PC-3 (cell line): ENCODE measurements around the gene ADRB2. TPM values are rescaled to one million over a fixed set of nuclear protein-coding genes. Genes with fewer than 3 reads are reported as not detected.
A peak's percentile ranks its signal among the peaks of the same experiment; 100 is the strongest.

Experiments used
- ATAC-seq: fragments of 200-7000 bp; cut with Tn5 transposase; 2 replicates; pipeline ENCODE4 v1.9.1; 2020; ENCODE audit warnings: mild to moderate bottlenecking, moderate library complexity
- BruUV-seq: library from RNA; stranded (reverse); fragments of 400-500 nt; replicated peaks from 2 replicates; lab custom pipeline; 2021; lab: Mats Ljungman, UMichigan
- CTCF ChIA-PET: fragments of 300-600 bp; sonication (Branson Sonifier 250); formaldehyde crosslinking; loops from one replicate; lab custom pipeline; 2022; ENCODE audit warnings: antibody characterized with exemption; lab: Charles Lee
- POLR2A ChIA-PET: fragments of 300-600 bp; sonication (Branson Sonifier 250); formaldehyde crosslinking; loops from one replicate; lab custom pipeline; 2022; ENCODE audit warnings: antibody characterized with exemption; ENCODE audit not compliant: unreplicated experiment; lab: Charles Lee
- DNase-seq: peaks from one replicate; pipeline ENCODE4 v3.0.0-alpha.2; 2015
- H2AFZ ChIP-seq: fragments of 300-600 bp; sonication (generic); 2 replicates; pipeline ENCODE4 v1.6.0; 2016; ENCODE audit warnings: antibody characterized with exemption, low read length
- H3F3A ChIP-seq: fragments of 300-600 bp; sonication (generic); one replicate; pipeline ENCODE4 v1.6.0; 2017; ENCODE audit warnings: antibody characterized with exemption, low read length, control low read depth, mild to moderate bottlenecking; ENCODE audit not compliant: unreplicated experiment
- H3K27ac ChIP-seq: fragments of 300-600 bp; sonication (generic); 2 replicates; pipeline ENCODE4 v1.5.1; 2016; ENCODE audit warnings: mild to moderate bottlenecking, low read length
- H3K27me3 ChIP-seq: fragments of 300-600 bp; sonication (generic); 2 replicates; pipeline ENCODE4 v1.6.1; 2016; ENCODE audit warnings: low read length, mixed read lengths
- H3K36me3 ChIP-seq: fragments of 300-600 bp; sonication (generic); 2 replicates; pipeline ENCODE4 v1.6.1; 2016; ENCODE audit warnings: low read depth, mixed run types, low read length, mixed read lengths
- H3K4me1 ChIP-seq: fragments of 300-600 bp; sonication (generic); 2 replicates; pipeline ENCODE4 v1.5.1; 2016; ENCODE audit warnings: low read length; ENCODE audit not compliant: insufficient read depth
- H3K4me2 ChIP-seq: fragments of 300-600 bp; sonication (generic); 2 replicates; pipeline ENCODE4 v1.6.0; 2016; ENCODE audit warnings: low read length
- H3K4me3 ChIP-seq: fragments of 300-600 bp; sonication (generic); 2 replicates; pipeline ENCODE4 v1.5.1; 2016; ENCODE audit warnings: mild to moderate bottlenecking, low read length, mixed read lengths
- H3K79me2 ChIP-seq: fragments of 300-600 bp; sonication (generic); 2 replicates; pipeline ENCODE4 v1.6.1; 2017; ENCODE audit warnings: low read length, mixed read lengths
- H3K9ac ChIP-seq: fragments of 300-600 bp; sonication (generic); 2 replicates; pipeline ENCODE4 v1.6.0; 2016; ENCODE audit warnings: mild to moderate bottlenecking, low read length
- H3K9me2 ChIP-seq: fragments of 300-600 bp; sonication (generic); replicated peaks from 2 replicates; pipeline ENCODE4 v1.6.1; 2016; ENCODE audit warnings: mixed run types, low read length, mixed read lengths
- H3K9me3 ChIP-seq: fragments of 300-600 bp; sonication (generic); 2 replicates; pipeline ENCODE4 v1.6.1; 2016; ENCODE audit warnings: low read length, mixed read lengths
- H4K20me1 ChIP-seq: fragments of 300-600 bp; sonication (generic); 2 replicates; pipeline ENCODE4 v1.6.1; 2016; ENCODE audit warnings: low read length, mixed read lengths
- EZH2 ChIP-seq: fragments of 300-600 bp; sonication (generic); IDR thresholded peaks from one replicate; pipeline ENCODE4 v1.6.1; 2017; ENCODE audit warnings: antibody characterized with exemption, mild to moderate bottlenecking, low read length; ENCODE audit not compliant: unreplicated experiment
- EZH2phosphoT487 ChIP-seq: fragments of 300-600 bp; sonication (generic); IDR thresholded peaks from 2 replicates; pipeline ENCODE4 v1.6.1; 2018; ENCODE audit warnings: mild to moderate bottlenecking, antibody characterized with exemption, low read length, borderline replicate concordance
- intact Hi-C: fragments of 100-400 bp; cut with micrococcal nuclease; formaldehyde crosslinking; loops from 2 replicates; pipeline ENCODE4 v1.9.0; 2023
- total RNA-seq: library from RNA; depleted of rRNA; stranded (reverse); fragments of >200 nt; gene quantifications from 2 replicates; pipeline ENCODE4 v1.2.3, GENCODE V29; 2014
- TF ChIP-seq, protein P1 (sequence below): fragments of 300-600 bp; sonication (generic); conservative IDR thresholded peaks from 2 replicates; pipeline ENCODE4 v1.5.1; 2017; ENCODE audit warnings: antibody characterized with exemption, low read depth, mild to moderate bottlenecking, low read length

Gene ADRB2
- total RNA-seq, 1 experiment from 2014 or later, result 41.1 TPM

GRCh38 chr5:148841519-148841918 is 15.1 kb downstream of the ADRB2 start:
- H3F3A ChIP-seq, result no peaks in the 10 kb centered on the region
- H2AFZ ChIP-seq, result no peak overlapping the region
- intact Hi-C loops, result no loop called here

GRCh38 chr5:148842161-148842560 is 15.8 kb downstream of the ADRB2 start:
- H2AFZ ChIP-seq, result no peak overlapping the region
- DNase-seq, result no peak
- no peak overlapping the region for H3K4me3 ChIP-seq
- no peak for ATAC-seq
- H3K4me1 ChIP-seq, result peaks cover 59% of the 10 kb centered on the region
- H4K20me1 ChIP-seq, result no peaks in the 10 kb centered on the region
- ChIA-PET CTCF (no interaction called here), POLR2A (interaction anchor here (0.6 to 0.7 kb wide), 2 partner anchors 16 to 176 kb away, joined by 3 to 4 read pairs; partner anchors contain the start of gene ADRB2)
- 0 out of 2 replicates have a peak, but pooled peaks cover 3% of the 10 kb centered on the region for H3K36me3 ChIP-seq
- no peak overlapping the region for H3K9ac ChIP-seq
- peaks cover 25% of the 10 kb centered on the region for H3K79me2 ChIP-seq
- TF ChIP-seq, protein P1, sequence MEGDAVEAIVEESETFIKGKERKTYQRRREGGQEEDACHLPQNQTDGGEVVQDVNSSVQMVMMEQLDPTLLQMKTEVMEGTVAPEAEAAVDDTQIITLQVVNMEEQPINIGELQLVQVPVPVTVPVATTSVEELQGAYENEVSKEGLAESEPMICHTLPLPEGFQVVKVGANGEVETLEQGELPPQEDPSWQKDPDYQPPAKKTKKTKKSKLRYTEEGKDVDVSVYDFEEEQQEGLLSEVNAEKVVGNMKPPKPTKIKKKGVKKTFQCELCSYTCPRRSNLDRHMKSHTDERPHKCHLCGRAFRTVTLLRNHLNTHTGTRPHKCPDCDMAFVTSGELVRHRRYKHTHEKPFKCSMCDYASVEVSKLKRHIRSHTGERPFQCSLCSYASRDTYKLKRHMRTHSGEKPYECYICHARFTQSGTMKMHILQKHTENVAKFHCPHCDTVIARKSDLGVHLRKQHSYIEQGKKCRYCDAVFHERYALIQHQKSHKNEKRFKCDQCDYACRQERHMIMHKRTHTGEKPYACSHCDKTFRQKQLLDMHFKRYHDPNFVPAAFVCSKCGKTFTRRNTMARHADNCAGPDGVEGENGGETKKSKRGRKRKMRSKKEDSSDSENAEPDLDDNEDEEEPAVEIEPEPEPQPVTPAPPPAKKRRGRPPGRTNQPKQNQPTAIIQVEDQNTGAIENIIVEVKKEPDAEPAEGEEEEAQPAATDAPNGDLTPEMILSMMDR, result no peak
- TF ChIP-seq EZH2phosphoT487 (no peak), EZH2 (no peak)
- H3K9me2 ChIP-seq, result no peaks in the 10 kb centered on the region
- peak overlapping the region; percentile 36 for H3K4me2 ChIP-seq
- intact Hi-C loops, result no loop called here
- H3K27me3 ChIP-seq, result no peaks in the 10 kb centered on the region
- H3F3A ChIP-seq, result no peaks in the 10 kb centered on the region
- no peaks in the 10 kb centered on the region for H3K9me3 ChIP-seq
- no peak overlapping the region for H3K27ac ChIP-seq
- no TSS peak for BruUV-seq

More at GRCh38 chr5:148841519-148841918, 15.1 kb downstream of the ADRB2 start:
- Histone ChIP-seq H3K9ac (no peak overlapping the region), H3K9me2 (no peaks in the 10 kb centered on the region), H3K9me3 (no peaks in the 10 kb centered on the region), H4K20me1 (peaks cover 4% of the 10 kb centered on the region; the same call in 1 of the 2 replicates), H3K4me3 (no peak overlapping the region), H3K27me3 (no peaks in the 10 kb centered on the region), H3K36me3 (0 out of 2 replicates have a peak, but pooled peaks cover 3% of the 10 kb centered on the region), H3K4me1 (peaks cover 57% of the 10 kb centered on the region), H3K27ac (no peak overlapping the region), H3K4me2 (peak overlapping the region; percentile 36), H3K79me2 (peaks cover 31% of the 10 kb centered on the region)
- DNase-seq (peak; percentile 65), ATAC-seq (peak; percentile 53)
- CTCF ChIA-PET, result no interaction called here
- TF ChIP-seq, protein P1, result no peak
- TF ChIP-seq EZH2phosphoT487, result no peak
- TF ChIP-seq EZH2, result no peak
- POLR2A ChIA-PET, result interaction anchor here (0.7 kb wide), 1 partner anchor 15 kb away, joined by 3 read pairs; the partner anchor contains the start of gene ADRB2
- no TSS peak for BruUV-seq
